Keratinocyte (primary cell): ENCODE data around the gene SPTBN5.

Experiments used
- CTCF ChIP-seq, 3 experiments: IDR thresholded peaks in 1 of 3; conservative IDR thresholded peaks in 1 of 3; optimal IDR thresholded peaks in 1 of 3; 2 replicates in 2 of 3; 3 replicates in 1 of 3; pipeline versions ENCODE3 to v1.5.1; 2011; ENCODE audit warnings: low read length in 3 of 3, mild to moderate bottlenecking in 3 of 3, moderate library complexity in 2 of 3, control low read depth in 1 of 3, inconsistent platforms in 1 of 3; ENCODE audit not compliant: insufficient read depth in 2 of 3; ENCODE audit errors: extremely low read depth in 1 of 3
- EZH2 ChIP-seq: IDR thresholded peaks from one replicate; pipeline ENCODE4 v1.6.1; 2012; ENCODE audit warnings: inconsistent platforms, mild to moderate bottlenecking, low read length, moderate library complexity

- TF ChIP-seq CTCF (optimal IDR thresholded peaks at IDR 0.05 in 1 of 3, IDR thresholded peaks at IDR 0.05 in 1 of 3, conservative IDR thresholded peaks at IDR 0.05 in 1 of 3; ENCODE audit: extremely low read depth in 1 of 3, insufficient read depth in 2 of 3, low read length in 3 of 3) (no peak), EZH2 (no peak)
Measured at GRCh38 chr15:41817781-41818180, 76.1 kb downstream of the SPTBN5 start.
